Measurements from ENCODE around the gene DOCK3. TPM values are rescaled to one million over a fixed set of nuclear protein-coding genes. Genes with fewer than 3 reads are reported as not detected.

The DOCK3 gene
- total RNA-seq, 1 experiment from 2014 or later = 5.6 TPM

- TF ChIP-seq ZBTB43 (CRISPR knock-in tag; IDR thresholded peaks at IDR 0.05) (no peak), AR (CRISPR knock-in tag; IDR thresholded peaks at IDR 0.05) (no peak)
Measured at GRCh38 chr3:50695031-50695430, 20.3 kb downstream of the DOCK3 start (continued).

- ChIA-PET CTCF (no interaction called here), POLR2A (no interaction called here)
- Mint-ChIP-seq H3K9me3 (peaks cover 13% of the 10 kb centered on the region), H3K4me1 (peaks cover 7% of the 10 kb centered on the region; the same call in 1 of the 2 replicates), H3K36me3 (peaks cover 13% of the 10 kb centered on the region), H3K4me3 (no peak overlapping the region), H3K27ac (no peak overlapping the region), H3K27me3 (ENCODE audit: low read depth) (no peaks in the 10 kb centered on the region)
- ATAC-seq (no peak), DNase-seq (ENCODE audit: low spot score) (no peak)
- TF ChIP-seq ETV6 (CRISPR knock-in tag; IDR thresholded peaks at IDR 0.05) (no peak), CREM (CRISPR knock-in tag; IDR thresholded peaks at IDR 0.05) (no peak), IRF2 (CRISPR knock-in tag; IDR thresholded peaks at IDR 0.05; ENCODE audit: borderline replicate concordance, low read depth) (no peak), SOX15 (CRISPR knock-in tag; IDR thresholded peaks at IDR 0.05) (no peak), NR3C1 (CRISPR knock-in tag; conservative IDR thresholded peaks at IDR 0.05; ENCODE audit: low read depth) (no peak), MXD4 (CRISPR knock-in tag; IDR thresholded peaks at IDR 0.05; ENCODE audit: borderline replicate concordance) (no peak), ARID4B (CRISPR knock-in tag; IDR thresholded peaks at IDR 0.05; ENCODE audit: borderline replicate concordance) (no peak), ZMAT4 (CRISPR knock-in tag; IDR thresholded peaks at IDR 0.05) (no peak), NFE2L1 (CRISPR knock-in tag; IDR thresholded peaks at IDR 0.05) (no peak), ZNF396 (CRISPR knock-in tag; IDR thresholded peaks at IDR 0.05; ENCODE audit: borderline replicate concordance) (no peak)
Measured at GRCh38 chr3:50696276-50696675, 21.5 kb downstream of the DOCK3 start.

- Mint-ChIP-seq H3K36me3 (peaks cover 11% of the 10 kb centered on the region), H3K27me3 (ENCODE audit: low read depth) (no peaks in the 10 kb centered on the region), H3K9me3 (peaks cover 29% of the 10 kb centered on the region), H3K4me1 (peaks cover 7% of the 10 kb centered on the region; the same call in 1 of the 2 replicates), H3K4me3 (no peak overlapping the region), H3K27ac (no peak overlapping the region)
- no peak for ATAC-seq
- CTCF ChIA-PET = no interaction called here
- DNase-seq (ENCODE audit: low spot score) = no peak
- no peak for TF ChIP-seq STAT6 (CRISPR knock-in tag; conservative IDR thresholded peaks at IDR 0.05; ENCODE audit: low read depth)
- no peak for TF ChIP-seq NR3C1 (CRISPR knock-in tag; conservative IDR thresholded peaks at IDR 0.05; ENCODE audit: low read depth)
- POLR2A ChIA-PET = no interaction called here
Measured at GRCh38 chr3:50698269-50698668, 23.5 kb downstream of the DOCK3 start.

Measured in WTC11 (cell line).